ENCODE results near the gene HES1. TPM values are rescaled to one million over a fixed set of nuclear protein-coding genes. Genes with fewer than 3 reads are reported as not detected.

The HES1 gene
- total RNA-seq, 2 donors from 2014 or later = 29.3 to 60.5 TPM

- DNase-seq (ENCODE audit: low spot score) (no peak), ATAC-seq (ENCODE audit: insufficient number of reproducible peaks, low FRiP score, low read depth) (no peak)
- Histone ChIP-seq H3K9me3 (no peaks in the 10 kb centered on the region), H3K4me1 (ENCODE audit: control insufficient read depth in 1 of 2, low read depth in 2 of 2) (peaks cover 0 to 12% of the 10 kb centered on the region in 2 donors), H3K27me3 (replicated peaks; ENCODE audit: insufficient read depth) (peaks cover 4% of the 10 kb centered on the region), H3K4me3 (no peak overlapping the region), H3K36me3 (no peaks in the 10 kb centered on the region), H3K27ac (no peak overlapping the region)
- TF ChIP-seq CTCF (IDR thresholded peaks at IDR 0.05) = no peak
Measured at GRCh38 chr3:194162817-194163584, 27.1 kb downstream of the HES1 start.

GRCh38 chr3:194163697-194164096, 27.7 kb downstream of the HES1 start:
- no peaks in the 10 kb centered on the region for H3K9me3 ChIP-seq
- H3K27me3 ChIP-seq (replicated peaks; ENCODE audit: insufficient read depth) = peaks cover 4% of the 10 kb centered on the region
- no peak for DNase-seq (ENCODE audit: low spot score)
- ATAC-seq (ENCODE audit: insufficient number of reproducible peaks, low FRiP score, low read depth) = no peak
- no peak for TF ChIP-seq CTCF (IDR thresholded peaks at IDR 0.05)
- H3K4me1 ChIP-seq (ENCODE audit: control insufficient read depth in 1 of 2, low read depth in 2 of 2) = peaks cover 0 to 12% of the 10 kb centered on the region in 2 donors
- no peaks in the 10 kb centered on the region for H3K36me3 ChIP-seq
- H3K27ac ChIP-seq = no peak overlapping the region
- H3K4me3 ChIP-seq = no peak overlapping the region

- TF ChIP-seq CTCF (IDR thresholded peaks at IDR 0.05) = no peak
- no peak for ATAC-seq (ENCODE audit: insufficient number of reproducible peaks, low FRiP score, low read depth)
- Histone ChIP-seq H3K36me3 (no peaks in the 10 kb centered on the region), H3K27me3 (replicated peaks; ENCODE audit: insufficient read depth) (peaks cover 4% of the 10 kb centered on the region), H3K27ac (no peak overlapping the region), H3K9me3 (no peaks in the 10 kb centered on the region), H3K4me1 (ENCODE audit: control insufficient read depth in 1 of 2, low read depth in 2 of 2) (peaks cover 0 to 19% of the 10 kb centered on the region in 2 donors), H3K4me3 (no peak overlapping the region)
- no peak for DNase-seq (ENCODE audit: low spot score)
Measured at GRCh38 chr3:194164861-194165260, 28.9 kb downstream of the HES1 start.

- Histone ChIP-seq H3K4me1 (ENCODE audit: control insufficient read depth in 1 of 2, low read depth in 2 of 2) (peaks cover 0 to 20% of the 10 kb centered on the region in 2 donors), H3K4me3 (no peak overlapping the region), H3K27ac (no peak overlapping the region), H3K36me3 (no peaks in the 10 kb centered on the region), H3K27me3 (replicated peaks; ENCODE audit: insufficient read depth) (peaks cover 4% of the 10 kb centered on the region), H3K9me3 (no peaks in the 10 kb centered on the region)
- DNase-seq (ENCODE audit: low spot score) = no peak
- no peak for ATAC-seq (ENCODE audit: insufficient number of reproducible peaks, low FRiP score, low read depth)
- no peak for TF ChIP-seq CTCF (IDR thresholded peaks at IDR 0.05)
Measured at GRCh38 chr3:194165271-194166018, 29.5 kb downstream of the HES1 start.

GRCh38 chr3:194166682-194167479, 30.9 kb downstream of the HES1 start:
- ATAC-seq (ENCODE audit: insufficient number of reproducible peaks, low FRiP score, low read depth) = no peak
- H3K27me3 ChIP-seq (replicated peaks; ENCODE audit: insufficient read depth) = peaks cover 4% of the 10 kb centered on the region
- no peak for DNase-seq (ENCODE audit: low spot score)
- H3K4me3 ChIP-seq = no peak overlapping the region
- H3K36me3 ChIP-seq = no peaks in the 10 kb centered on the region
- no peak overlapping the region for H3K27ac ChIP-seq
- H3K4me1 ChIP-seq (ENCODE audit: control insufficient read depth in 1 of 2, low read depth in 2 of 2) = peaks cover 0 to 15% of the 10 kb centered on the region in 2 donors
- TF ChIP-seq CTCF (IDR thresholded peaks at IDR 0.05) = no peak
- H3K9me3 ChIP-seq = no peaks in the 10 kb centered on the region
